Activated CD8-positive, alpha-beta memory T cell treated with anti-CD3 and anti-CD28 coated beads for 48 hours (primary cell): ENCODE measurements around the gene FYN.

Experiments
- DNase-seq, 3 experiments: peaks; one replicate each; pipeline ENCODE4 v3.0.0-alpha.2; 2020; ENCODE audit warnings: low read depth in 2 of 3, low spot score in 2 of 3

FYN gene

GRCh38 chr6:111732390-111732789 is 140.9 kb downstream of the FYN start:
- no peak for DNase-seq

GRCh38 chr6:111731456-111732195 is 141.6 kb downstream of the FYN start:
- no peak for DNase-seq

- DNase-seq: no peak
These were observed 142.4 kb downstream of the FYN start for GRCh38 chr6:111730864-111731263.

GRCh38 chr6:111727802-111728201 is 145.4 kb downstream of the FYN start:
- no peak for DNase-seq

- no peak for DNase-seq
These were observed 146.2 kb downstream of the FYN start for GRCh38 chr6:111727041-111727440.

GRCh38 chr6:111725446-111726112 is 147.7 kb downstream of the FYN start:
- DNase-seq: no peak

GRCh38 chr6:111724505-111724904 is 148.7 kb downstream of the FYN start:
- no peak for DNase-seq

- DNase-seq: no peak
These were observed 149.2 kb downstream of the FYN start for GRCh38 chr6:111724039-111724438.

GRCh38 chr6:111723412-111723970 is 149.8 kb downstream of the FYN start:
- DNase-seq: no peak

GRCh38 chr6:111722179-111722731 is 151.0 kb downstream of the FYN start:
- DNase-seq: no peak

GRCh38 chr6:111721753-111722154 is 151.5 kb downstream of the FYN start:
- no peak for DNase-seq

- DNase-seq: no peak
These were observed 152.2 kb downstream of the FYN start for GRCh38 chr6:111720931-111721496.

- no peak for DNase-seq
These were observed 154.3 kb downstream of the FYN start for GRCh38 chr6:111718990-111719389.

- no peak for DNase-seq
These were observed 154.9 kb downstream of the FYN start for GRCh38 chr6:111718326-111718725.

- DNase-seq: no peak
These were observed 155.6 kb downstream of the FYN start for GRCh38 chr6:111717621-111718020.

GRCh38 chr6:111716325-111716724 is 156.9 kb downstream of the FYN start:
- DNase-seq: no peak

- DNase-seq: no peak
These were observed 157.9 kb downstream of the FYN start for GRCh38 chr6:111715321-111715720.

GRCh38 chr6:111714416-111715270 is 158.6 kb downstream of the FYN start:
- DNase-seq: no peak

- no peak for DNase-seq
These were observed 159.4 kb downstream of the FYN start for GRCh38 chr6:111713811-111714210.

GRCh38 chr6:111713236-111713635 is 160.0 kb downstream of the FYN start:
- DNase-seq: no peak
